Measurements from ENCODE around the gene FN3KRP.

FN3KRP gene

GRCh38 chr17:82713071-82713723, 3.3 kb upstream of the FN3KRP start:
- Histone ChIP-seq H3K4me1 (ENCODE audit: control insufficient read depth, insufficient read depth, low read length) (peaks cover 18% of the 10 kb centered on the region), H3K36me3 (ENCODE audit: control insufficient read depth in 2 of 2, insufficient read depth in 2 of 2, low read length in 2 of 2) (no peaks in the 10 kb centered on the region), H3K9ac (ENCODE audit: low read length in 2 of 2) (no peak overlapping the region), H3K4me3 (ENCODE audit: low read length in 2 of 2) (no peak overlapping the region), H3K27ac (ENCODE audit: low read length) (no peak overlapping the region), H3K9me3 (ENCODE audit: control insufficient read depth in 2 of 2, low read length in 2 of 2) (no peaks in the 10 kb centered on the region), H3K27me3 (ENCODE audit: control insufficient read depth in 1 of 2, insufficient read depth in 2 of 2, low read length in 2 of 2) (no peaks in the 10 kb centered on the region)

GRCh38 chr17:82718986-82719685, 2.6 kb downstream of the FN3KRP start:
- H3K27me3 ChIP-seq (ENCODE audit: control insufficient read depth in 1 of 2, insufficient read depth in 2 of 2, low read length in 2 of 2): no peaks in the 10 kb centered on the region
- H3K36me3 ChIP-seq (ENCODE audit: control insufficient read depth in 2 of 2, insufficient read depth in 2 of 2, low read length in 2 of 2): peaks cover 14 to 22% of the 10 kb centered on the region in 2 donors
- no peak overlapping the region for H3K9ac ChIP-seq (ENCODE audit: low read length in 2 of 2)
- H3K4me1 ChIP-seq (ENCODE audit: control insufficient read depth, insufficient read depth, low read length): peaks cover 19% of the 10 kb centered on the region
- no peak overlapping the region for H3K27ac ChIP-seq (ENCODE audit: low read length)
- H3K9me3 ChIP-seq (ENCODE audit: control insufficient read depth in 2 of 2, low read length in 2 of 2): no peaks in the 10 kb centered on the region
- no peak overlapping the region for H3K4me3 ChIP-seq (ENCODE audit: low read length in 2 of 2)

- Histone ChIP-seq H3K9ac (ENCODE audit: low read length in 2 of 2) (no peak overlapping the region), H3K27me3 (ENCODE audit: control insufficient read depth in 1 of 2, insufficient read depth in 2 of 2, low read length in 2 of 2) (no peaks in the 10 kb centered on the region), H3K36me3 (ENCODE audit: control insufficient read depth in 2 of 2, insufficient read depth in 2 of 2, low read length in 2 of 2) (peaks cover 14 to 22% of the 10 kb centered on the region in 2 donors), H3K4me3 (ENCODE audit: low read length in 2 of 2) (no peak overlapping the region), H3K27ac (ENCODE audit: low read length) (no peak overlapping the region), H3K9me3 (ENCODE audit: control insufficient read depth in 2 of 2, low read length in 2 of 2) (no peaks in the 10 kb centered on the region), H3K4me1 (ENCODE audit: control insufficient read depth, insufficient read depth, low read length) (peaks cover 19% of the 10 kb centered on the region)
Observed at GRCh38 chr17:82720204-82720603, 3.7 kb downstream of the FN3KRP start.

- Histone ChIP-seq H3K9ac (ENCODE audit: low read length in 2 of 2) (no peak overlapping the region), H3K27me3 (ENCODE audit: control insufficient read depth in 1 of 2, insufficient read depth in 2 of 2, low read length in 2 of 2) (no peaks in the 10 kb centered on the region), H3K36me3 (ENCODE audit: control insufficient read depth in 2 of 2, insufficient read depth in 2 of 2, low read length in 2 of 2) (peaks cover 19 to 33% of the 10 kb centered on the region in 2 donors), H3K27ac (ENCODE audit: low read length) (no peak overlapping the region), H3K4me1 (ENCODE audit: control insufficient read depth, insufficient read depth, low read length) (peaks cover 8% of the 10 kb centered on the region), H3K9me3 (ENCODE audit: control insufficient read depth in 2 of 2, low read length in 2 of 2) (no peaks in the 10 kb centered on the region), H3K4me3 (ENCODE audit: low read length in 2 of 2) (no peak overlapping the region)
Observed at GRCh38 chr17:82722341-82723013, 6.0 kb downstream of the FN3KRP start.

GRCh38 chr17:82723169-82723807, 6.8 kb downstream of the FN3KRP start:
- Histone ChIP-seq H3K9ac (ENCODE audit: low read length in 2 of 2) (no peak overlapping the region), H3K9me3 (ENCODE audit: control insufficient read depth in 2 of 2, low read length in 2 of 2) (no peaks in the 10 kb centered on the region), H3K27me3 (ENCODE audit: control insufficient read depth in 1 of 2, insufficient read depth in 2 of 2, low read length in 2 of 2) (no peaks in the 10 kb centered on the region), H3K36me3 (ENCODE audit: control insufficient read depth in 2 of 2, insufficient read depth in 2 of 2, low read length in 2 of 2) (peaks cover 19 to 37% of the 10 kb centered on the region in 2 donors), H3K27ac (ENCODE audit: low read length) (no peak overlapping the region), H3K4me3 (ENCODE audit: low read length in 2 of 2) (no peak overlapping the region), H3K4me1 (ENCODE audit: control insufficient read depth, insufficient read depth, low read length) (peaks cover under 1% of the 10 kb centered on the region)

- Histone ChIP-seq H3K4me3 (ENCODE audit: low read length in 2 of 2) (no peak overlapping the region), H3K27ac (ENCODE audit: low read length) (no peak overlapping the region), H3K36me3 (ENCODE audit: control insufficient read depth in 2 of 2, insufficient read depth in 2 of 2, low read length in 2 of 2) (peaks cover 12 to 32% of the 10 kb centered on the region in 2 donors), H3K4me1 (ENCODE audit: control insufficient read depth, insufficient read depth, low read length) (no peaks in the 10 kb centered on the region), H3K9ac (ENCODE audit: low read length in 2 of 2) (no peak overlapping the region), H3K9me3 (ENCODE audit: control insufficient read depth in 2 of 2, low read length in 2 of 2) (no peaks in the 10 kb centered on the region), H3K27me3 (ENCODE audit: control insufficient read depth in 1 of 2, insufficient read depth in 2 of 2, low read length in 2 of 2) (no peaks in the 10 kb centered on the region)
Observed at GRCh38 chr17:82726427-82726826, 9.9 kb downstream of the FN3KRP start.

- no peak overlapping the region for H3K27ac ChIP-seq (ENCODE audit: low read length)
- H3K4me1 ChIP-seq (ENCODE audit: control insufficient read depth, insufficient read depth, low read length): peaks cover under 1% of the 10 kb centered on the region
- peaks cover 5 to 28% of the 10 kb centered on the region in 2 donors for H3K36me3 ChIP-seq (ENCODE audit: control insufficient read depth in 2 of 2, insufficient read depth in 2 of 2, low read length in 2 of 2)
- H3K9me3 ChIP-seq (ENCODE audit: control insufficient read depth in 2 of 2, low read length in 2 of 2): no peaks in the 10 kb centered on the region
- H3K27me3 ChIP-seq (ENCODE audit: control insufficient read depth in 1 of 2, insufficient read depth in 2 of 2, low read length in 2 of 2): no peaks in the 10 kb centered on the region
- H3K9ac ChIP-seq (ENCODE audit: low read length in 2 of 2): no peak overlapping the region
- no peak overlapping the region for H3K4me3 ChIP-seq (ENCODE audit: low read length in 2 of 2)
Observed at GRCh38 chr17:82729479-82730260, 13.2 kb downstream of the FN3KRP start.

- Histone ChIP-seq H3K4me3 (ENCODE audit: low read length in 2 of 2) (no peak overlapping the region), H3K9me3 (ENCODE audit: control insufficient read depth in 2 of 2, low read length in 2 of 2) (no peaks in the 10 kb centered on the region), H3K27me3 (ENCODE audit: control insufficient read depth in 1 of 2, insufficient read depth in 2 of 2, low read length in 2 of 2) (no peaks in the 10 kb centered on the region), H3K36me3 (ENCODE audit: control insufficient read depth in 2 of 2, insufficient read depth in 2 of 2, low read length in 2 of 2) (peaks cover 0 to 20% of the 10 kb centered on the region in 2 donors), H3K9ac (ENCODE audit: low read length in 2 of 2) (no peak overlapping the region), H3K4me1 (ENCODE audit: control insufficient read depth, insufficient read depth, low read length) (peaks cover 14% of the 10 kb centered on the region), H3K27ac (ENCODE audit: low read length) (no peak overlapping the region)
Observed at GRCh38 chr17:82732118-82732743, 15.7 kb downstream of the FN3KRP start.

- no peaks in the 10 kb centered on the region for H3K9me3 ChIP-seq (ENCODE audit: control insufficient read depth in 2 of 2, low read length in 2 of 2)
- H3K27me3 ChIP-seq (ENCODE audit: control insufficient read depth in 1 of 2, insufficient read depth in 2 of 2, low read length in 2 of 2): no peaks in the 10 kb centered on the region
- H3K4me3 ChIP-seq (ENCODE audit: low read length in 2 of 2): peak within 1 kb of the TSS; percentile 84 to 85
- H3K36me3 ChIP-seq (ENCODE audit: control insufficient read depth in 2 of 2, insufficient read depth in 2 of 2, low read length in 2 of 2): peaks cover 4 to 13% of the 10 kb centered on the region in 2 donors
- H3K9ac ChIP-seq (ENCODE audit: low read length in 2 of 2): peak within 1 kb of the TSS; percentile 75 to 79
- peaks cover 14% of the 10 kb centered on the region for H3K4me1 ChIP-seq (ENCODE audit: control insufficient read depth, insufficient read depth, low read length)
- peak within 1 kb of the TSS; percentile 67 for H3K27ac ChIP-seq (ENCODE audit: low read length)
Observed at GRCh38 chr17:82734987-82735866, 18.7 kb downstream of the FN3KRP start, which contains the start of gene FN3K. Gene FN3K (plus strand): TSS chr17:82735615. CDS start chr17:82735637, 22 bp downstream.

Measured in stomach smooth muscle (tissue), 2 donors.